ENCODE data around the gene HCRTR1.
A peak's percentile ranks its signal among the peaks of the same experiment; 100 is the strongest.

HCRTR1 gene

DNA sequence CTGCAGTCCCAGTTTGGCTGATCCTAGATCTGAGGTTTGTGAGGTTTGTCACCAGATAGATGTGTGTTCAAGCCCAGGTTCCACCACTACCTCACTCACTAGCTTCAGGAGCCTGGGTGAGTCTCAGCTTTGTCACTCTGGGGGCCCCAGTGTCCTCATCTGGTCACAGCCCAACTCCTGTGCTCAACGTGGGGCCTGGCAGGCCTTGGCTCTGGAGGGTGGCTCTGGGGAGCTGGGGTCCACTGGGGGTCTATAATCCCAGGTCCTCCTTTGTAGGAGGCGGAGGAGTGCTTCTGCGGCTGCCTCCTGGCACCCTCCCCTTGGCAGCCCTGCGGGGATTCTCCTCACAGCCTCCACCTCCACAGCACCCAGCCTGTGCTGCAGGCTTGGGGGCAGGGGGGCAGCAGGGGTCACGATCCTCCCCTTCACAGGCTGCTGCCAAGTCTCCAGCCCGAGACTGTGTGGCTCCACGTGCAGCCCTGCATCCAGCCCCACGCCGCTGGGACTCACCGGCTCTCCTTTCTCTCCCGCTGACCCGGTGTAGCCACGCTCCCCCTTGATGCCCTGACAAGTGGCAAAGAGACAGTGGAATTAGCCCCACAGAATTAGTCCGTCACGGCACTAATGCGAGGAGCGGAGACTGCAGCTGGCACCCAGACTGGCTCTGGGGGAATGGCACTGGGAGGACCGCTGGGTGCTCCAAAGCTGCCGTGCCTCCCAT lies 49.7 kb downstream of the HCRTR1 start:
- H3K36me3 ChIP-seq (ENCODE audit: control insufficient read depth, insufficient read depth, low read length): no peaks in the 10 kb centered on the region
- H3K4me2 ChIP-seq (ENCODE audit: low read length): no peak overlapping the region
- no peaks in the 10 kb centered on the region for H3K9me3 ChIP-seq (ENCODE audit: control insufficient read depth, low read length)
- H3K4me1 ChIP-seq: peaks cover 11% of the 10 kb centered on the region
- H3K4me3 ChIP-seq (ENCODE audit: low read depth, low read length): no peak overlapping the region
- H3K9ac ChIP-seq: no peak overlapping the region
- no peak overlapping the region for H3K27ac ChIP-seq
- TF ChIP-seq, protein P1, sequence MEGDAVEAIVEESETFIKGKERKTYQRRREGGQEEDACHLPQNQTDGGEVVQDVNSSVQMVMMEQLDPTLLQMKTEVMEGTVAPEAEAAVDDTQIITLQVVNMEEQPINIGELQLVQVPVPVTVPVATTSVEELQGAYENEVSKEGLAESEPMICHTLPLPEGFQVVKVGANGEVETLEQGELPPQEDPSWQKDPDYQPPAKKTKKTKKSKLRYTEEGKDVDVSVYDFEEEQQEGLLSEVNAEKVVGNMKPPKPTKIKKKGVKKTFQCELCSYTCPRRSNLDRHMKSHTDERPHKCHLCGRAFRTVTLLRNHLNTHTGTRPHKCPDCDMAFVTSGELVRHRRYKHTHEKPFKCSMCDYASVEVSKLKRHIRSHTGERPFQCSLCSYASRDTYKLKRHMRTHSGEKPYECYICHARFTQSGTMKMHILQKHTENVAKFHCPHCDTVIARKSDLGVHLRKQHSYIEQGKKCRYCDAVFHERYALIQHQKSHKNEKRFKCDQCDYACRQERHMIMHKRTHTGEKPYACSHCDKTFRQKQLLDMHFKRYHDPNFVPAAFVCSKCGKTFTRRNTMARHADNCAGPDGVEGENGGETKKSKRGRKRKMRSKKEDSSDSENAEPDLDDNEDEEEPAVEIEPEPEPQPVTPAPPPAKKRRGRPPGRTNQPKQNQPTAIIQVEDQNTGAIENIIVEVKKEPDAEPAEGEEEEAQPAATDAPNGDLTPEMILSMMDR (IDR thresholded peaks at IDR 0.05): no peak
- H3K27me3 ChIP-seq (ENCODE audit: control insufficient read depth, insufficient read depth, low read length): no peaks in the 10 kb centered on the region
- no peak overlapping the region for H2AFZ ChIP-seq
- H3K79me2 ChIP-seq: no peaks in the 10 kb centered on the region

GRCh38 chr1:31668303-31668883 lies 50.9 kb downstream of the HCRTR1 start:
- Histone ChIP-seq H3K9me3 (ENCODE audit: control insufficient read depth, low read length) (no peaks in the 10 kb centered on the region), H3K4me3 (ENCODE audit: low read depth, low read length) (no peak overlapping the region), H3K27me3 (ENCODE audit: control insufficient read depth, insufficient read depth, low read length) (no peaks in the 10 kb centered on the region), H3K79me2 (no peaks in the 10 kb centered on the region), H3K4me2 (ENCODE audit: low read length) (no peak overlapping the region), H3K9ac (no peak overlapping the region), H3K27ac (no peak overlapping the region), H2AFZ (no peak overlapping the region), H3K36me3 (ENCODE audit: control insufficient read depth, insufficient read depth, low read length) (no peaks in the 10 kb centered on the region), H3K4me1 (peaks cover 11% of the 10 kb centered on the region)
- TF ChIP-seq, protein P1 (IDR thresholded peaks at IDR 0.05): no peak

DNA sequence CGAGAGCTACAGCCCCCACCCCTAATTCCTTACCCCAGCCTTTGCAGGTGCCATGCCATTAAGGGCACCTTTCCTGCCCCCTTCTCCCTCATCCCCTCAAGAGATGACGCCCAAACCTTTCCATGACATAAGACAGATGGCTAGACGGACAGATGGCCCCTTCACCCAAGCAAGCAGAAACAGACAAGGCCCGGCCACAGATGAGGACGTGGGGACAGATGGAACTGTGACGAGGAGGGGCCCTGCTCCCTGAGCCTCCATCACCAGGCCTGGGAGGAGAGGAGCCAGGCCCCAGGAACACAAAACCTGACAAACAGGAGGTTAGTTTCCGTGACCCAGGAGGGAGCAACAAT lies 51.9 kb downstream of the HCRTR1 start:
- Histone ChIP-seq H2AFZ (peak overlapping the region; percentile 86), H3K79me2 (no peaks in the 10 kb centered on the region), H3K9me3 (ENCODE audit: control insufficient read depth, low read length) (no peaks in the 10 kb centered on the region), H3K36me3 (ENCODE audit: control insufficient read depth, insufficient read depth, low read length) (no peaks in the 10 kb centered on the region), H3K27me3 (ENCODE audit: control insufficient read depth, insufficient read depth, low read length) (no peaks in the 10 kb centered on the region), H3K27ac (peak overlapping the region; percentile 43), H3K4me1 (peaks cover 11% of the 10 kb centered on the region), H3K4me2 (ENCODE audit: low read length) (peak overlapping the region; percentile 75), H3K9ac (no peak overlapping the region), H3K4me3 (ENCODE audit: low read depth, low read length) (peak overlapping the region; percentile 56)
- TF ChIP-seq, protein P1 (IDR thresholded peaks at IDR 0.05): no peak

DNA sequence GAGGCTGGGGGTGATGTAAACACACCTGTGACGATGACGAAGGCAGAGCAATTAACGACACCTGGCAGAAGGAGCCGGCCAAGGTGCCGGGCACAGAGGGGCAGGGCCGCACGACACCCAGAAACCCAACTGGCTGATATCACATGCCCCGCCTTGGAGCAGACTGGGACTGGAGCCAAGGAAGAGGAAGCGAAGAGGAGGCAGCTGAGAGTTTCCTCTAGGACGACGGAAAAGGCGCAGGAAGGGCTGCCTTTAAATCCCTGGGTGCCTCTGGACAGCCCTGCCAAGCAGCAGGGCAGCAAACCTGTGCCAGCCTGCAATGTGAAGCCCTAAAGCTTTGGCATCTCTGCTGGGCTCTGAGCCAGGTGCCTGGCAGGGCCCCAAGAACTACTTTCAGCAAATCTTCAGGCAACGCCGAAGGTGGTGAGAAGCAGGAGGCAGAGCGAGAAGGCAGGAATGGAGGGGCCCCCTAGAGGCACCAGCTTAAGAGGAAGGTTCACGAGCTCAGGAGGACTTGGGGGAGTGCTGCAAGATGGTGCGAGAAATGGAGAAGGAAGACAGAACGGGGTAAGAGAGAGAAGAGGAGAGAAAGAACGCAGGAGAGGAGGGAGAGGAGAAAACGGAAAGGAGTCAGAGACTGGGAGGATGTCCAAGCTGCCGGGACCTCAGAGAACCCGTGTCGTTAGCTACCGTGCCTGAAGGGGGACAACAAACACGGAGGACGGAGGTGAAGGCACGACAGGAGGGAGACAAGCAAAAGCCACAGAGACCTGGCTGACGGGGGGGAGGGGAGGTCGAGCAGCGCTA lies 52.5 kb downstream of the HCRTR1 start:
- no peaks in the 10 kb centered on the region for H3K36me3 ChIP-seq (ENCODE audit: control insufficient read depth, insufficient read depth, low read length)
- H3K27ac ChIP-seq: peak overlapping the region; percentile 43
- H3K4me3 ChIP-seq (ENCODE audit: low read depth, low read length): peak overlapping the region; percentile 56
- H3K4me2 ChIP-seq (ENCODE audit: low read length): peak overlapping the region; percentile 75
- peaks cover 11% of the 10 kb centered on the region for H3K4me1 ChIP-seq
- TF ChIP-seq, protein P1 (IDR thresholded peaks at IDR 0.05): peak; percentile 28
- H3K79me2 ChIP-seq: no peaks in the 10 kb centered on the region
- peak overlapping the region; percentile 86 for H2AFZ ChIP-seq
- H3K9ac ChIP-seq: no peak overlapping the region
- no peaks in the 10 kb centered on the region for H3K27me3 ChIP-seq (ENCODE audit: control insufficient read depth, insufficient read depth, low read length)
- no peaks in the 10 kb centered on the region for H3K9me3 ChIP-seq (ENCODE audit: control insufficient read depth, low read length)

Data from parathyroid adenoma (tissue), 2 donors.